NCI-H2029 (cell line): ENCODE results near the gene RNF130.

Experiments used
- DNase-seq: peaks from one replicate; lab custom pipeline; 2025; lab: John Stamatoyannopoulos, UW

The RNF130 gene

GRCh38 chr5:180056153-180056552 is 15.4 kb downstream of the RNF130 start:
- DNase-seq = no peak

- DNase-seq = no peak
Measured at GRCh38 chr5:180054226-180054625, 17.3 kb downstream of the RNF130 start.

DNA sequence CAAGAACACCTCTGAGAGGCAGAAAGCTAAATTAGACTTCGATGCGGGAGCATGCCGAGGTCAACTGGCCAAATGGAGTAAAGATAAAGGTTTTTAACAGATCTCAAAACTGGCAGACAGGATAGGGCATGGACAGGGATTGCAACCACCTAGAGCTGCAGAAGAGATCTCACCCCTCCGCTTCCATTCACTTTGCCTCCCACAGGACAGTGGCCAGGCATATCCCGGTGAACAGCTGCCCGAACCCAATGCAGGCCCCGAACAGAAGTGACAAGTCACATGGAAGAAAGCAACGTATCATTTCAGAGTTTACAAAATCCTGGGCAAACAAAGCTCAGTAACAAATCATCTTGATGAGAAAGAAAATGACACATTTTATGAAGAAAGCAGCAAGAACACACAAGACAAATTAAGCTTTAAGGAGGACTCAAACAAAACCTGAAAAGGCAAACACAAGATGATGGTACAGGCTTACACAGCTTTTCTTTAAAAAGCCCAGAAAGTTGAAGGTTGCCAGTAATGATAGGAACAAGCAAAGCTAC is 18.4 kb downstream of the RNF130 start:
- no peak for DNase-seq

DNA sequence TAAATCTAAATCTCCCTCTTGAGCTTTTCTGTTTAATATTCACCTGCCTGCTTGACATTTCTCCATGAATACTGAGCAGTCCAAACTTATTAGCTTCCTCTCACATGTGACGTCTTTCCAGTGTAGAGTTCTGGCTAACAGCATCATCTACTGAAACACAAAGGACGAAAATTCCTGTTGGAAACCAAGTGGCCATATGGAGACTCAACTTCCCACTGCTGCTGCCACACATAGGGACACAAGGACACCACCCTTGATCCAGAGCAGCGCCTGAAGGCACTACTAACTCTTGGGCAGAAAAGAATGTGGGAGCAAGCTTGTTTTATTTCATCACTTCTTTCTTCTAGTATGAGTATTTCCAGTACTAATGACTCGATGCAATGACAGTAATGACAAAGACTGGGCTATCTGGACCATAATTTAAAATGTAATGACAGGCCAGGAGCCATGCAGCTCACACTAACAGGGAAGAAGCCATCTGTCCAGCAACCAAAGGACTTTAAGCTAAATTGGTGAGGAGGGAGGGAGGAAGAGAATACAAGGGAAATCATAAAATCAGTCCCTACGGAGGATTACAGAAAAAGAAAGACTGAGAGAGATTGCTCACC is 19.2 kb downstream of the RNF130 start:
- no peak for DNase-seq

DNA sequence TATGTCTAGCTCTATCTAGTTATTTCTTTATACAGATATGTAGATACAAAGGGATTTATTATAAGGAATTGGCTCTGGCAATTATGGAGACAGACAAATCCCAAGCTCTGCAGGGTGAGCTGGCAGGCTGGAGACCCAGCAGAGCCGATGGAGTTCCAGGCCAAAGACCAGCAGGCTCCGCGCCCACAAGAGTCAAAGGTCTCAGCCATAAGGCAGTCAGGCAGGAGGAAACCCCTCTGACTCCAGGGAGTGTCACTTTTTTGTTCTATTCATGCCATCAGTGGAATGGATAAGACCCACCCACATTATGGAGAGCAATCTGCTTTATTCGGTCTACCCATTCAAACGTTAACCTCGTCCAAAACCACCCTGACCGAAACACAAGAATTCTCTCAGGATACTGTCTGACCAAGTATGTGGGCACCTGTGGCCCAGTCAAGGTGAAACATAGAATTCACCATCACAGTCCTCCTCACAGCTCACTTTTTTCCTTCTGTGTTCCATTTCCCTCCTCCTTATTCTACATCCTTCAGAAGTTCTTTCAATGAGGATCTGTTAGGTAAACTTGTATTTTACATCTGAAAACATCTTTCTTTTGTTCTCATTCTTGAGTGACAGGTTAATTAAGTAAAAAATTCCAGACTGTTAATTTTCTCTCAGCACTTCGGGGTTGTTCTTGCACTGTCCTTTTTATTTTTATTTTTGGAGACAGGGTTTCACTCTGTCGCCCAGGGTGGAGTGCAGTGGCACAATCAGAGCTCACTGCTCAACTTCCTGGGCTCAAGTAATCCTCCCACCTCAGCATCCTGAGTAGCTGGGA is 21.2 kb downstream of the RNF130 start:
- DNase-seq = no peak

DNA sequence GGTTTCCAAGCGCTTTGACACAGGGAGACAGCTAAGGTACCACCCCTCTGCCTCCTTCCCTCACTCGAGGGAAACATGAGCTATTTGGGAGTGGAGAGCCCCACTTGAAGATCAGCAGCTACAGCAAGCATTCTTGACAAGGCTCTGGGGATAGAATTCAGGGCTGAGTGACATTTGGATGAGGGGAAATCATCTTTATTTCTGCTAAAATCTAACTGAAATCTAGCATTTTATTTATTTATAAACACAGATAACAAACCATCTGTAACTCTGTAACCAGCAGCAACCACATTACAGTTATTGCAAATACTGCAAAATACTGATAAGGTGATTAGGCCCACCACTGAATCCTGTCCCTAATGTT is 22.4 kb downstream of the RNF130 start:
- peak; percentile 63 for DNase-seq

DNA sequence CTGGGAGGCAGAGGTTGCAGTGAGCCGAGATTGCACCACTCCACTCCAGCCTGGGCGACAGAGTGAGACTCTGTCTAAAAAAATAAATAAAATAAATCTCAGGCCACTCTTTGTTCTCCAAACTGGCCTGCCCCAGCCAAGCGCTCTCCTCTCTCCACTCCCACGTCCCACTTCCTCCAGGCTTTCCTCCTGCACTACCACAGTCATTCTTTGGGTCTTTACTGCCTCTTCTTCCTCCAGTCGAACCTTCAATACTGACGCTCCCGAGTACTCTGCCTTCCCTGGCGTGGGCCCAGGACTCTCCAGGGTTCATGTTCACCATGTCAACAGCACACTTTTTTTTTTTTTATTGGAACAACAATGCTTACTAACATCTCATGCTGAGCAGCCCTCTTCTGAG is 23.9 kb downstream of the RNF130 start:
- peak; percentile 81 for DNase-seq

DNA sequence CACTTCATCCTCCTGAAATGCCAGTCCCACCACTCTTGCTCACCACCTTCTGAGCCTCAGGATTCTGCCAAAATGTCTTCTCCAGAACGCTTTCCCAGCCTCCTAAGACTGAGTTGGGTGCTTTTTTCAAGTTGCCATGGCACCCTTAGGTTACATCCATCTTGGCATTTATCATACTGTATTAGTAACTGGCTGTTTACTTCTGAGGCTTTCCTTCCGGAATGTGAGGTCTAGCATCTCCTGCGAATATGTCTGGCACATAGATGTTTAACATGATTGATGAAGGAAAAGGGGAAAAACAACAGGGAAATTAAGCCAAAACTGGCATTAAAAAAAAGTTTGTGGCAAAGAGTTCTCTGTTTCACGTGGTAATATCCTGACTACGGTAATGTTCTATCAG is 24.9 kb downstream of the RNF130 start:
- no peak for DNase-seq

GRCh38 chr5:180045889-180046499 is 25.6 kb downstream of the RNF130 start:
- DNase-seq = no peak

DNA sequence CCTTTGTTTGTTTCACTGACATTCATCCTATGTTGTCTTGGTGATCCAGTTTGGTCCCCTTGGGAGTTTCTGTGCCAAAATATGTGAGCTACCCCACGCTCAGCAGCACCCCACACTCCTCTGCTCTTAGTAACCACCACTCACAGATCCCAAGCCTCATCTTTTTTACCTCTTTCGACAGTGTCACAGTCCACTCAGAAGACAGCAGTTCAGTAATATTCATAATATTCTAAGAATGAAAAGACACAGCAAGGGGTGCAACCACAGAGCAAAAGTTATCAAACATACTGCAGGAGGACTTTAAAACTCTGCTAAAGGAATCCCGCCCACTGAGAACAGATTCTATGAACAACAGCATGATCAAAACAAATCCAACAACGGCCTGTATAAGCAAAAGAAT is 28.2 kb downstream of the RNF130 start:
- DNase-seq = no peak

- no peak for DNase-seq
Measured at GRCh38 chr5:180041301-180042274, 30.0 kb downstream of the RNF130 start.

DNA sequence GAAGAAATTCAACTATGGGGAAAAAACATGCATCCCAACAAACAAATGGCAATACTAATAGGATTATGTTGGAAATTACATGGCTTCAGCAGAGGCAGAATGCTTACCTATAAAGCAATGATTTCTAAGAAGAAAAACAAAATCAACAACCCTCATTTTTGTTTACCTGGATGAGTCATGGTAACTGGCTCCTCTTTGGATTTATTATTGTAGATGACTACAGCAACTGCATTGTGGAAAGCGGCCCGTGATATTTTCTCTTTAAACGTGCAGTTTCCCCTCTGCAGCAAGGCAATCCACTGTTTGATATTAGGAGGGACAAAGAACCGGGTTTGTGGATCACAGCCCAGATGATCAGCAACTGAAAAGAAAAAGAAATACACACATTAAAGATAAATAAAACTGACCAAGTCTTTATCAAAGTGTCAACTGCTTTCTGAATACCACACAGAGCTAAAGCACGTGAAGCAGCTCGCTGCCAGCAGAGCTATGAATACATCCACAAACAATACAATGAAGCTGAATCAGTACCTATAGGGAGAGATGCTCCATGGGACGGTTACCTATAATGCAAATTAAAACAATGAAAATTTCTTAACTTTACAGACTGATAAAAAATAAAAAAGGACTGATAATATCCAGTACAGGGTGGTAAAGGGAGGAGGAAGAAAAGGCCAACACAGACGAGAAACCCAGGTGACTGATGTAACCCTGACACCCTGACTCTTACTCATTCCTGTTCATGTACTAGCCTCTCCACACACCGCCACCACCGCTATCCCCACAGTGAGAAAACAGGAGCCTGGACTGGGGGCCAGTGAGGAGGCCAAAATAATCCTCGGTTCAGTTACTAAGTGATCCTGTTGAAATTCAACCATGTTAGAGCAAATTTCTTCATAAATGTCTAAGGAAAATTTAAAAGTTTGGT is 31.0 kb downstream of the RNF130 start:
- DNase-seq = peak; percentile 19

GRCh38 chr5:180035206-180035931 is 36.2 kb downstream of the RNF130 start:
- no peak for DNase-seq

- DNase-seq = no peak
Measured at GRCh38 chr5:180034564-180034963, 37.0 kb downstream of the RNF130 start.

GRCh38 chr5:180027459-180028089 is 44.0 kb downstream of the RNF130 start:
- DNase-seq = no peak

DNA sequence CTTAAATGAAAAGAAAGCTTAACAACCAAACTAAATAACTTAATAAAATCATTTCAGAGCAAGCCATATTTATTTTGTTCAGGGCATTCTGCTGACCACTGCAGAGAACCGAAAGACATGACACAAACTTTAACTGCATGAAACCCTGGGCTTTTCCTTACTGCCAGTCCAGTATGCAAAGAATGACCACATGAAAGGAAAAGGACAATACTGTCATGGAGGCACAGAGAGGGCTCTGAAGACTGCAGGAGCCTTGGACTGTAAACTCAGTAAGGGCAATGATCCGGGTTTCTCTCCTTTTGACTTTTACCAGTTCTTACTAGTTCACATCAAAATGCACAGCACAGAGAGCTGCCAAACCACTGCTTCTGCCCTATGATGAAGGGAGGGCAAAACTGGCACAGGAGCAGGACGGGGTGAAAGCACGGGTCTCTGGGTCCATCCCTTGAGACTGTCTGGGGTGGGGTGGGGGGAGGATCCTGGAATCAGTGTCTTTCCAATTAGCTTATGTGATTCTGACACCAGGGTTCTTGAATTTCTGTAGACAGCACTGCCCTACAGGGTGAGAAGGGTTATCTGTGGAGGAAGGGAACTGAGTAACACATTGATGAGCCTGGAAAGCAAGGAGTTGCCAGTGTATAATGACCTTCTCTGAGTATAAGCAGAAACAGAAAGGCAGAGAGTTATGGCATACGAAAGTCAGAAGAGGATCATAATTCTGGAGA is 44.7 kb downstream of the RNF130 start:
- DNase-seq = no peak

- peak; percentile 89 for DNase-seq
Measured at GRCh38 chr5:180026320-180026719, 45.2 kb downstream of the RNF130 start.

DNA sequence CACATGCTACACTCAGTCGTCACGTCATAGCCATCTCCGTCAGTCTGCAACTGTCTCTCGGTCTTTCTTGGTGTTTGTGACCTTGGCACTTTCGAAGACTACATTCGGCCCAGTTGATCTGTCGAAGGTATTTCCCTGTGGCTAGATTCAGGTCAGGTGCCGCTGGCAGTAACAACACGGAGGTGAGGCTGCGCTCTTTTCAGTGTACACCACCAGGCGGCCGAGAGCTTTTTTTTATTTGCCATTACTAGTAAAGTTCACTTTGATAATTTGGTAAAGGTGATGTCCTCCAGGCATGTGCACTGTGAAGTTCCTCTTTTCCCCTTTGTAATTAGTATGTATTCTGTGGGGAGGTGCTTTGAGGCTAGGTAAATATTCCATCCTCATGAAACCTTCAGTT is 49.7 kb downstream of the RNF130 start:
- no peak for DNase-seq

DNA sequence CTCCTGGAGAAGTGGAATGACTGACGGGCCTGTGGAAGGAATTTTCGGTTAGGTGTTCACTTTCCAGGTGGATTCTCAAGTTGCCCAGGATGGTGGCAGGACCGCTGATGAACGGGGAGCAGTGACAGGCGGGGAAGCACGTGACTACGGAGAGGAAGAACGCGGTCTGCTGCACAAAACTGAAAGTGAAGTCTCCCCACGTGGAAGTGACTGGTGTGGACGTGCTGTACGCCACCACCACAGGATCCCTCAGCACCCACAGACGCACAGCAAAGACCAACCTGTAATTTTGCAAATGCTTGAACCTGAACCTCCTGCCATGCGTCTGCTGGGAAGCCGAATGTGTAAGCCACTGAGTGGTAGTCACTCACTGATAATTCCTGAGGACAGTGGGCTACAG is 51.4 kb downstream of the RNF130 start:
- no peak for DNase-seq
